ENCODE measurements around the gene ITGBL1.

The ITGBL1 gene

DNA sequence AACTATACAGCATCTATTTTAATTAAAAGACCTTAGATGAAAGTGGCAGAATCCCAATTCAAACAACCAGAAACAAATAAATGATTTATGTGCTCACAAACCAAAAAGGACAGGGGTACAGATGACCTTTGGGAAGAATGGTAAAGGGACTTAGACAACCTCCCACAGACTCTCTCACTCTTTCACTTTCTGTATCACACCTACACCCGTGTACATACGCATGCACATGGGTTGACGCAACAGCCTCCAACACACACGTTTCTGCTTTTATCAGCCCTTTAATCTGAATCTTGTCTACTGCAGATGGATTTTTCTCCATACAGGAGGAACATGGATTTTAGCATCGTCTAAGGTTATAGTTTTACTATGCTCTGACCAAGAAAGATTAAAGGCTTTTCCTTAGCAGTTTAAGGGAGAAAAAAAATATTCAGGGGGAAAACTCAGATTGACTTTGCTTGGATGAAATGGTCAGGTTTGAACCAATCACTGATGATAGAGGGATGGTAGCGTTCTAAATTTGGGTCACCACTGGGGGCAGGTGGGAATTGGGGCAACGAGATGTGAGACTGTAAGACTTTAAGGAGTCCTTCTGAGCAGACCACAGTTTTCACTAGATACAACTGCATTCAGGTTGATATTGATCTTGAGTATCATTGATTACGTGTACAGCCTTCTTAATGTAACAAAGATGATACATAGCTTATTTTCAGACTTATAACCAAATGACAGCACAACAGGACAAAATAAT is 166.1 kb downstream of the ITGBL1 start:
- no peak overlapping the region for H3K4me3 Mint-ChIP-seq
- H3K27ac Mint-ChIP-seq: no peak overlapping the region
- TF ChIP-seq CTCF (IDR thresholded peaks at IDR 0.05; ENCODE audit: unreplicated experiment in 3 of 3): no peak
- no peaks in the 10 kb centered on the region for H3K9me3 Mint-ChIP-seq
- H3K4me1 Mint-ChIP-seq: peaks cover 3% of the 10 kb centered on the region
- no peaks in the 10 kb centered on the region for H3K27me3 Mint-ChIP-seq (ENCODE audit: low read depth)
- H3K36me3 Mint-ChIP-seq (ENCODE audit: low read depth): no peaks in the 10 kb centered on the region

DNA sequence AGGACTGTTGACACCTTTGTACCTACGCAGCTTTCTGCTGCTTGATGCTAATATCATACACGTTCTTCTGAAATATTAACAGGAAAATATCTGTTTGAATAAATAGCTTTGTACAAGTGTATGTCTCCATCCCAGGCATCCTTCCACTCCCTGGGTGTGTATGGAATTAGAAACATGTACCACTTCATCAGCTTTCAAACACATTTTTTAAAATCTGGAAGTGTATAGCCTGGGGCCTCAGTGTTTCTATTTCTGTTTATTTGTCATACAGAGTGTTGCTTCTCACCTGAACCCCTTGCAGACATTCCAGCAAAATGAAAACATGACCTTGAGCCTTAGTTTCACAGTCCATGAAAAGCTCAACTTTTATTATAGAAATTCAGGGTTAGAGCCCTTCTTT is 168.6 kb downstream of the ITGBL1 start:
- Mint-ChIP-seq H3K36me3 (ENCODE audit: low read depth) (no peaks in the 10 kb centered on the region), H3K9me3 (no peaks in the 10 kb centered on the region), H3K27me3 (ENCODE audit: low read depth) (no peaks in the 10 kb centered on the region), H3K4me3 (no peak overlapping the region), H3K4me1 (peaks cover 12% of the 10 kb centered on the region), H3K27ac (no peak overlapping the region)
- no peak for TF ChIP-seq CTCF (IDR thresholded peaks at IDR 0.05; ENCODE audit: unreplicated experiment in 3 of 3)

DNA sequence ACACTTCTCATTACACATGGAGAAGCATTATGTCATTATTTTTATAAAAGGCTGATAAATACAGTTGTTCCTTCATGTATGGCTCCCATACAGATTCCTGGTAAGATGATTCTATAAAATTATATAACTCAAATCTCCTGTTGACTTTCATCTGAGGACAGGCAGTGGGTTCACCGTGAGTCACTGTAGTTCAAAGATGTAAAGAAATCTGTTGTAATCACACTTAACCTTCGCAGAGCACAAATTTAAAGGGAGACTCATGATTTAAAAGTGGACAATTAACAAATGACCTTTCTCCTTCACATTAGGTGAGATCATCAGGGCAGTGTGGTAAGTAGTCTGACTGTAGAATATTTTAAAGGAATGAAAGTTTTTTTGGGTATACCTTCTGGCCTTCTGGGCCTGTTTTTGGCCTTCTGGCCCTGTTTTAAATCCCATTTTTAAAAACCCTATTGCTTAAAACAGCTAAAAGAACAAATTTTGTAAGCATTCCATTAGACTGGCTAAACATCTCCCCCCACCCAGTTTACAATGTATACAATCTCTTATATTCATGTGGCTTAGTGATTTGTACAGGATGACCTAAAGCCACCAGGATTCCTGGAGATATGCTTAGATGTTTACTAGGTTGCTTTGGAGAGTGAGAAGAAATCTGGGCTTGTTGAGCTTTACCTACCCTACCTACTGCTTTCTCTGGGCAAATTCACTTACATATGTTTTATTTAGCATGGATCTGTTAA is 171.2 kb downstream of the ITGBL1 start:
- Mint-ChIP-seq H3K4me3 (no peak overlapping the region), H3K4me1 (peaks cover 18% of the 10 kb centered on the region), H3K9me3 (no peaks in the 10 kb centered on the region), H3K36me3 (ENCODE audit: low read depth) (no peaks in the 10 kb centered on the region), H3K27me3 (ENCODE audit: low read depth) (no peaks in the 10 kb centered on the region), H3K27ac (peak overlapping the region in 2 of 3 experiments; percentile 49)
- TF ChIP-seq CTCF (IDR thresholded peaks at IDR 0.05; ENCODE audit: unreplicated experiment in 3 of 3): no peak

- Mint-ChIP-seq H3K27ac (peak overlapping the region in 2 of 3 experiments; percentile 49), H3K36me3 (ENCODE audit: low read depth) (no peaks in the 10 kb centered on the region), H3K4me3 (no peak overlapping the region), H3K27me3 (ENCODE audit: low read depth) (no peaks in the 10 kb centered on the region), H3K4me1 (peaks cover 18% of the 10 kb centered on the region), H3K9me3 (no peaks in the 10 kb centered on the region)
- no peak for TF ChIP-seq CTCF (IDR thresholded peaks at IDR 0.05; ENCODE audit: unreplicated experiment in 3 of 3)
Observed at GRCh38 chr13:101624210-101624922, 171.9 kb downstream of the ITGBL1 start.

DNA sequence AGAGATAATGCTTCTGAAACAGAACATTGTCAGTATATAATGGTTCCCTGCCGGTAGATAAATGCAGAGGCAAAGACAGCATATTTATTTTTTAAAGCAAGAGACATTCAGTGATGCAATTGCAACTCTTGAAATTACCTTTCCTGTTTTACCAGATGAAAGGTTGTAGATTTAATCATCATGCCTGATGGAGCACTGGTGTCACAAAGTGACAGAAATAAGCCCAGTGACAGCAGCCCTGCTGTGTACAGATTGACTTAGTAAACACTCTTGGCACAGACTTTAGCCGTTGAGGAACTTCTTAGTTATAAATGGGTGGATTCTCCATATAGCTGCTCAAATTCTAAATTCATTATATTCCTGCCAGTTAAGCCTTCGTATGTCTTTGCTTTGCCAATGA is 172.5 kb downstream of the ITGBL1 start:
- no peak overlapping the region for H3K4me3 Mint-ChIP-seq
- no peaks in the 10 kb centered on the region for H3K27me3 Mint-ChIP-seq (ENCODE audit: low read depth)
- H3K4me1 Mint-ChIP-seq: peaks cover 18% of the 10 kb centered on the region
- H3K9me3 Mint-ChIP-seq: no peaks in the 10 kb centered on the region
- TF ChIP-seq CTCF (IDR thresholded peaks at IDR 0.05; ENCODE audit: unreplicated experiment in 3 of 3): no peak
- H3K27ac Mint-ChIP-seq: no peak overlapping the region
- no peaks in the 10 kb centered on the region for H3K36me3 Mint-ChIP-seq (ENCODE audit: low read depth)
